GM18867 (cell line): ENCODE data around the gene ZNF561.
"Not testable (repeated sequence)": the region's sequence is repeated elsewhere in the genome, so short reads cannot be mapped to it uniquely, and the experiment has no call there.

Experiments
- ATAC-seq: cut with Tn5 transposase; IDR thresholded peaks from one replicate; pipeline ENCODE4 v1.9.1; 2021; ENCODE audit warnings: mild to moderate bottlenecking, moderate library complexity; ENCODE audit not compliant: unreplicated experiment

Gene ZNF561

GRCh38 chr19:9582081-9582725, 38.8 kb downstream of the ZNF561 start:
- ATAC-seq = not testable (repeated sequence)

DNA sequence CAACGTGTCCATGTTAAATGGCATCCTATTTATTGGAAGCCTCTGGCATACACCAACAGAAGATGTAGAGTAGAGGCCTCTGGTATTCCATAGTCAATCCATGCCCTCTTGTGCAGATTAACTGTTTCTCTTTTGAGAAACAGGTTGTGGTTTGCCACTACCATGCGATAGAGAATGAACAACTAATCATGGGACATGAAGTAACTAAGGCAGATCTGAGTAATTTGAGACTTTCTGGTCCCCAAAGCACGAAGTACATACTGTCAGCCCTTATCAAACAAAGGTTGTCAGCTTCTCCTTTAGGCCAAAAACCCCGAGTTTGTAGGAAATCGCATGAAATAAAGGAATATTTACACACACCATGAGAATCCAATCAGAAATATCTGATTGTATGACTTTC, 40.3 kb downstream of the ZNF561 start:
- no peak for ATAC-seq

- no peak for ATAC-seq
Observed at GRCh38 chr19:9570255-9570654, 50.8 kb downstream of the ZNF561 start.

DNA sequence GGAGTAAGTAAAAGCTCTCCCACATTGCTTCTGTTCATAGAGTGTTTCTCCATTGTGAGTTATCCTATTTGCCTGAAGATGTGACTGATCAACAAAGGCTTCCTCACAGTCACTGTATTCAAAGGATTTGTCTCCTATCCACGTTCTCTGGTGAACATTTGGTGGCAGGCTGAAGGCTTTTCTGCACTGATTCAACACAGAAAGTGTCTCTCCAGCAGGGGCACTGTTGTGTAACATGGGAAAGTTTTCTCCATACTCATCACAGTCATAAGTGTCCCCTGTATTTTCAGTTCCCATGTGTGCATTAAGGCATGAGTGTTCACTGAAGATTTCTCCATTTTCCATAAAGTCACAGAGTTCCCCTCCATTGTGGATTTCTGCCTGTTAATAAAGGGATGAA, 54.3 kb downstream of the ZNF561 start:
- ATAC-seq = no peak

DNA sequence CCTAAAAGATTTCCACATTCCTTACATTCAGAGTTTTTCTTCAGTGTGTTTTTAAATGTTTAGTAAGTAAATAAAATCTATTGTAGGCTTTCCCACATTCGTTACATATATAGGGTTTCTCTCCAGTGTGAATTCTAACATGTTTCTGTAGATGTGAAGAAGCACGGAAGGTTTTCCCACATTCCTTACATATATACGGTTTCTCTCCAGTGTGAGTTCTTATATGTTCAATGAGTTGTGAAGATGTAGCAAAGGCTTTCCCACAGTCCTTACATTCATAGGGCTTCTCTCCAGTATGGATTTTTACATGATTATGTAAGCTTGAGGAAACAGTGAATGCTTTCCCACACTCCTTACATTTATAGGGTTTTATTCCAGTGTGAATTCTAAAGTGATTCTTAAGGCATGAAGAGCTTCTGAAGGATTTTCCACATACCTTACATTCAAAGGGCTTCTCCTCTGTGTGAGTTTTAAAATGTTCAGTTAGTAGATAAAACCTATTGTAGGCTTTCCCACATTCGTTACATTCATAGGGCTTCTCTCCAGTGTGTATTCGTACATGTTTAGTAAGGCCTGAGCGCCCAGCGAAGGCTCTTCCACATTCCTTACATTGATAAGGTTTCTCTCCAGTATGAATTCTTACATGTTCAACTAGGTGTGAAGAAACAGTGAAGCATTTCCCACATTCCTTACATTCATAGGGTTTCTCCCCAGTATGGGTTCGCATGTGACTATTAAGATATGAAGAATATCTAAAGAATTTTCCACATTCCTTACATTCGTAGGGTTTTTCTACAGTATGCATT, 54.9 kb downstream of the ZNF561 start:
- no peak for ATAC-seq
